Spleen (tissue), 11 donors: Measurements from ENCODE around the gene KCNQ5. TPM values are rescaled to one million over a fixed set of nuclear protein-coding genes. Genes with fewer than 3 reads are reported as not detected.
A peak's percentile ranks its signal among the peaks of the same experiment; 100 is the strongest.

Source experiments
- DNase-seq: peaks from one replicate; pipeline ENCODE4 v3.0.0-alpha.2; 2020
- H3K27ac ChIP-seq, 8 donors: fragments of 200-600 bp; sonication (generic) in 7 of 8; 1 replicate in 4 of 8; 2 replicates in 4 of 8; pipeline versions ENCODE4 v1.5.0 to v1.8.0; 2016 to 2021; ENCODE audit warnings: inconsistent platforms in 4 of 8, mild to moderate bottlenecking in 4 of 8, moderate library complexity in 1 of 8
- H3K27me3 ChIP-seq, 7 donors: fragments of 200-600 bp; sonication (generic) in 6 of 7; replicated peaks in 1 of 7; 1 replicate in 4 of 7; 2 replicates in 3 of 7; pipeline versions ENCODE4 v1.5.0 to v1.8.0; 2016 to 2021; ENCODE audit warnings: inconsistent platforms in 3 of 7, mild to moderate bottlenecking in 1 of 7
- H3K36me3 ChIP-seq, 6 donors: fragments of 200-600 bp; sonication (generic) in 5 of 6; 1 replicate in 4 of 6; 2 replicates in 2 of 6; pipeline versions ENCODE4 v1.5.0 to v1.8.0; 2016 to 2021; ENCODE audit warnings: inconsistent platforms in 2 of 6
- H3K4me1 ChIP-seq, 6 donors: fragments of 200-600 bp; sonication (generic) in 5 of 6; 1 replicate in 3 of 6; 2 replicates in 3 of 6; pipeline versions ENCODE4 v1.5.0 to v1.8.0; 2016 to 2021; ENCODE audit warnings: inconsistent platforms in 3 of 6
- H3K4me3 ChIP-seq, 8 donors: fragments of 200-600 bp; sonication (generic) in 7 of 8; 1 replicate in 4 of 8; 2 replicates in 4 of 8; pipeline versions ENCODE4 v1.5.0 to v1.8.0; 2016 to 2021; ENCODE audit warnings: inconsistent platforms in 4 of 8, mild to moderate bottlenecking in 4 of 8, moderate library complexity in 2 of 8
- H3K9me3 ChIP-seq, 8 donors: fragments of 200-600 bp; sonication (generic) in 7 of 8; 1 replicate in 4 of 8; 2 replicates in 4 of 8; pipeline versions ENCODE4 v1.5.0 to v1.8.0; 2016 to 2021; ENCODE audit warnings: inconsistent platforms in 4 of 8
- CTCF ChIP-seq, 11 experiments: fragments of 200-600 bp in 7 of 11; fragments of 450-650 bp in 4 of 11; sonication (generic) in 4 of 11; IDR thresholded peaks in 8 of 11; conservative IDR thresholded peaks in 3 of 11; 1 replicate in 7 of 11; 2 replicates in 4 of 11; pipeline versions ENCODE4 v1.4.0 to v1.8.0; 2016 to 2021; ENCODE audit warnings: antibody characterized with exemption in 11 of 11, inconsistent platforms in 4 of 11, mild to moderate bottlenecking in 1 of 11
- POLR2A ChIP-seq, 3 donors: fragments of 450-650 bp; IDR thresholded peaks; one replicate each; pipeline ENCODE4 v1.5.1; 2017; ENCODE audit warnings: antibody characterized with exemption in 3 of 3, mild to moderate bottlenecking in 1 of 3
- POLR2AphosphoS5 ChIP-seq, 3 donors: sonication (generic); formaldehyde crosslinking; IDR thresholded peaks; one replicate each; pipeline ENCODE4 v1.5.1; 2017; ENCODE audit warnings: antibody characterized with exemption in 3 of 3
- WGBS, 5 donors: extraction: QIAGEN DNeasy Blood & Tissue Kit in 3 of 5; methylation state at CpG; one replicate each; pipeline versions ENCODE4 v1.1.5 to v1.1.7; 2013 to 2018; 5-methylcytosine and 5-hydroxymethylcytosine counted together
- intact Hi-C: fragments of 100-400 bp; cut with DNase I; formaldehyde crosslinking; loops from one replicate; pipeline ENCODE4 v1.15.0; 2023; ENCODE audit warnings: low total_unique reads
- polyA plus RNA-seq, 3 donors: library from polyadenylated mRNA; stranded (reverse); fragments of 200-250 nt; gene quantifications; one replicate each; pipeline ENCODE4 v1.2.1, GENCODE V29; 2013
- total RNA-seq, 7 donors: library from RNA; depleted of rRNA in 3 of 7; stranded (reverse); fragments of >200 nt in 3 of 7; fragmentation: NEBNext Ultra II Directional in 4 of 7; extraction: Animal tissue kit (Norgen Biotek cat#: 25700) in 4 of 7; gene quantifications; one replicate each; pipeline versions ENCODE4 v1.1.0 to v1.2.1, GENCODE V29; 2016 to 2021
- donor health status: healthy with polysubstance abuse.
- donor health status: DM: no; HTN: no; CAD: no; lungs with moderate emphysema.
- donor health status: DM: no; HTN: no; CAD: no.
- donor health status: Bipolar disorder and iron deficiency.
- donor health status: healthy.
- donor health status: DM: no; HTN: no; CAD: no.
- donor health status: DM: yes; HTN: yes; CAD: no.

The KCNQ5 gene
- total and polyA plus RNA-seq, 10 donors, result 1.3 to 8.7 (median 4.4) TPM

DNA sequence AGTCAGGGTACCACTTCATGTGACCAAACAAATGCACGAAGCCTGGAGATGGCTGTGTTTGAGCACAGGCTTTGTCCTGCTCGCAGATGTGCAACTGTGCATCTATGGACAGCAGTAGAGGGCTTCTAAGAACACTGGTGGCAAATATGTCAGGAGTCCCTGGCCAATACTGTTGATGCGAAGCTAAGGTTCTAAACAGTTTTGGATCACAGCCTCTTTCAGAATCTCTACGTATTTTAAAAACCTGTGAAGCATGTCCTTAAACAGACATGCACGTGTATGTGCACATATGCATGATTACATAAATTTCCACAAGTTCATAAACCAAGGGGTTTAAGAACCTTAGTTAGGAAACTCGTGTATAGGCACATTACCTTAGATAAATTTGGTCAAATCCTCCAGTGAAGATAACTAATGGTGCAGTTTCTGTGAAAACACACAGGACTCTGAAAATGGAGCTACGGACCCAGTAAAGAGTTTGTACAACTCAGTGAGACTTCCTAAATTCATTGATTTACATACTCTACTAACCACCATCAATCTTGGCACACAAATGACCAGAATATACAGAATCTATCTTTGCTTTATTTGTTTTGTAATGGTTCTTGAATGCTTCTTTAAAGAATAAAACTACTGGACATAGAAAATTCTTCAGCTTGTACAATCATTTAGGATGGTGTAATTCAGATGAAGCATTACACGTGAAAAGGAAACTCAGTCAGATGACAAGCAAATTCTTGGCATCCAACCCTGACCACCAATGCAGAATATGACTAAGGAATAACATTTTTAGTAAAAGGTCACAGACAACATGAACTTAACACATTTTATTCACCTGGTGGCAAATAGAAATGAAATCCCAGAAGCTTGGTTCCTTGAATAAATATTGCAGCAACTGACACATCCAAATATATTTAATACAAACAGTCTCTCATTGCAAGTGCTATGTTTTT lies 27.4 kb downstream of the KCNQ5 start:
- peak overlapping the region in 1 of 8 donors; percentile 8 for H3K4me3 ChIP-seq
- no peaks in the 10 kb centered on the region for H3K27me3 ChIP-seq
- no peak overlapping the region for H3K27ac ChIP-seq
- H3K36me3 ChIP-seq, result no peaks in the 10 kb centered on the region
- TF ChIP-seq CTCF (IDR thresholded peaks at IDR 0.05 in 8 of 11, conservative IDR thresholded peaks at IDR 0.05 in 3 of 11), result no peak
- no peak for TF ChIP-seq POLR2A (IDR thresholded peaks at IDR 0.05)
- no peak for TF ChIP-seq POLR2AphosphoS5 (IDR thresholded peaks at IDR 0.05)
- WGBS, 5 donors, result 62 to 73% (median 69%) methylated on average over 8 of the region's 8 CpGs
- no peak for DNase-seq
- intact Hi-C loops, result no loop called here
- H3K4me1 ChIP-seq, result peaks cover 0 to 24% (median 0%) of the 10 kb centered on the region in 6 donors
- H3K9me3 ChIP-seq, result no peaks in the 10 kb centered on the region

DNA sequence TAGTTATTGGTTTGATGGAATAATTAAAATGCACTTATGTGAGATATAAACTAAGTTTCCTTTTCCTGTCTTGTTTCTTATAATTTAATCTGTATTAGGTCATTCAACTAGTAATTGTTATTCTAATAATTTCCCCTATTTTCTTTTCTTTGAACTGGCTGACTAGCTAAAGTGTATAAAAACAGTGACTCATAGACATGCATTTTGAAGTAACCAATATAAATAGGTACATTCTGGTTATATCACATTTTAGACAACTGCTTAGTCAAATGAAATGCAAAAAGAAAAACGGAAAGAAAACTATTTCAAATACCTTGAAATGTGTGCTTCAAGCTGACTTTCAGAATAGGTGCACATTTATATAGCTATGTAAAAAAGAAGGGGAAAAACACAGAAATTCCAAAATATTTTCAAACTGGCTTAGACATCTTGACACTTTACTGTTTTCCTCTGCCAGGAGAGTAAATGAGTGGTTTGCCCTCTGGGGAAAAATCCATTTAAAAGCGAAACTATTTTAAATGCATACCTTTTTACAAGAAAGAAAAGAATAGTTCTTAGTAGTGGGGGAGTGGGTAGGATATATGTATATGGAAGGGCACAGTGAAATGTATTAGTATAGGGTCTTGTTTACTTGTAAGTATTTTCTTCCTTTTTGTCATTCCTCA lies 28.3 kb downstream of the KCNQ5 start:
- Histone ChIP-seq H3K27ac (no peak overlapping the region), H3K9me3 (no peaks in the 10 kb centered on the region), H3K27me3 (no peaks in the 10 kb centered on the region), H3K36me3 (no peaks in the 10 kb centered on the region), H3K4me1 (peaks cover 0 to 24% (median 0%) of the 10 kb centered on the region in 6 donors), H3K4me3 (no peak overlapping the region)
- intact Hi-C loops, result no loop called here
- 47 to 63% (median 57%) methylated on average over 2 of the region's 2 CpGs for WGBS, 5 donors
- DNase-seq, result no peak
- TF ChIP-seq POLR2AphosphoS5 (IDR thresholded peaks at IDR 0.05), result no peak
- no peak for TF ChIP-seq POLR2A (IDR thresholded peaks at IDR 0.05)
- no peak for TF ChIP-seq CTCF (IDR thresholded peaks at IDR 0.05 in 8 of 11, conservative IDR thresholded peaks at IDR 0.05 in 3 of 11)

GRCh38 chr6:72651174-72651573 lies 29.3 kb downstream of the KCNQ5 start:
- Histone ChIP-seq H3K4me3 (no peak overlapping the region), H3K27me3 (no peaks in the 10 kb centered on the region), H3K9me3 (no peaks in the 10 kb centered on the region), H3K27ac (no peak overlapping the region), H3K36me3 (no peaks in the 10 kb centered on the region), H3K4me1 (peaks cover 0 to 24% (median 0%) of the 10 kb centered on the region in 6 donors)
- 81 to 88% (median 86%) methylated on average over 1 of the region's 1 CpG for WGBS, 5 donors
- no peak for DNase-seq
- intact Hi-C loops, result no loop called here
- no peak for TF ChIP-seq POLR2AphosphoS5 (IDR thresholded peaks at IDR 0.05)
- TF ChIP-seq CTCF (IDR thresholded peaks at IDR 0.05 in 8 of 11, conservative IDR thresholded peaks at IDR 0.05 in 3 of 11), result no peak
- no peak for TF ChIP-seq POLR2A (IDR thresholded peaks at IDR 0.05)
